HepG2 (cell line): ENCODE results near the gene ADGRD1.

Experiments used
- EP300 ChIP-seq, 3 experiments: sonication (generic) in 1 of 3; formaldehyde crosslinking in 1 of 3; IDR thresholded peaks; 2 replicates each; pipeline versions ENCODE4 v1.5.1 to v1.6.1; 2011 to 2020; ENCODE audit warnings: low read depth in 2 of 3, low read length in 2 of 3, borderline replicate concordance in 1 of 3, improper control_type of control experiment in 1 of 3, mild to moderate bottlenecking in 1 of 3, missing genetic modification reagents in 1 of 3, moderate library complexity in 1 of 3
- SMARCE1 ChIP-seq: fragments of 450-650 bp; IDR thresholded peaks from 2 replicates; pipeline ENCODE4 v1.6.1; 2017; ENCODE audit warnings: borderline replicate concordance
- ZNF740 ChIP-seq: sonication (generic); formaldehyde crosslinking; IDR thresholded peaks from 2 replicates; pipeline ENCODE4 v1.4.0; 2020; ENCODE audit warnings: missing genetic modification reagents

GRCh38 chr12:131089531-131090273, 136.0 kb downstream of the ADGRD1 start:
- TF ChIP-seq SMARCE1 (no peak), ZNF740 (CRISPR knock-in tag) (no peak), EP300 (IDR thresholded peaks at IDR 0.05; ENCODE audit: low read depth in 2 of 2, low read length in 2 of 2) (no peak), EP300 (CRISPR knock-in tag; IDR thresholded peaks at IDR 0.05; ENCODE audit: borderline replicate concordance) (no peak)
